ENCODE measurements around the gene LYL1. TPM values are rescaled to one million over a fixed set of nuclear protein-coding genes. Genes with fewer than 3 reads are reported as not detected.
A peak's percentile ranks its signal among the peaks of the same experiment; 100 is the strongest.

LYL1 gene
- total RNA-seq, 1 donor from 2014 or later, result 9.4 TPM

- DNase-seq (ENCODE audit: low spot score), result no peak
- intact Hi-C loops (cut with DNase I), result no loop called here
These were observed 5.0 kb downstream of the LYL1 start for GRCh38 chr19:13097463-13098258.

- no peak for DNase-seq (ENCODE audit: low spot score)
- intact Hi-C loops (cut with DNase I), result no loop called here
These were observed 5.6 kb downstream of the LYL1 start for GRCh38 chr19:13097033-13097462.

GRCh38 chr19:13095934-13096927 is 6.4 kb downstream of the LYL1 start:
- intact Hi-C loops (cut with DNase I), result no loop called here

GRCh38 chr19:13095393-13095784 is 7.3 kb downstream of the LYL1 start:
- DNase-seq (ENCODE audit: low spot score), result no peak

More at GRCh38 chr19:13095934-13096927, 6.4 kb downstream of the LYL1 start:
- no peak for DNase-seq (ENCODE audit: low spot score)

GRCh38 chr19:13094771-13095392 is 7.8 kb downstream of the LYL1 start:
- intact Hi-C loops (cut with DNase I), result loop anchor here (1.0 kb wide), 1 partner anchor 117 kb away; no protein-coding TSS in a partner anchor
- no peak for DNase-seq (ENCODE audit: low spot score)

More at GRCh38 chr19:13095393-13095784, 7.3 kb downstream of the LYL1 start:
- intact Hi-C loops (cut with DNase I), result no loop called here

- intact Hi-C loops (cut with DNase I), result loop anchor here (1.0 kb wide), 1 partner anchor 116 kb away; no protein-coding TSS in a partner anchor
These were observed 8.6 kb downstream of the LYL1 start for GRCh38 chr19:13094106-13094504.

GRCh38 chr19:13093407-13094105 is 9.1 kb downstream of the LYL1 start:
- intact Hi-C loops (cut with DNase I), result loop anchor here (1.0 to 2.0 kb wide), 2 partner anchors 109 to 115 kb away; no protein-coding TSS in a partner anchor
- DNase-seq (ENCODE audit: low spot score), result peak; percentile 94

More at GRCh38 chr19:13094106-13094504, 8.6 kb downstream of the LYL1 start:
- no peak for DNase-seq (ENCODE audit: low spot score)

GRCh38 chr19:13092606-13093235 is 9.9 kb downstream of the LYL1 start:
- intact Hi-C loops (cut with DNase I), result loop anchor here (2.0 kb wide), 1 partner anchor 108 kb away; no protein-coding TSS in a partner anchor
- no peak for DNase-seq (ENCODE audit: low spot score)

- intact Hi-C loops (cut with DNase I), result loop anchor here (2.0 kb wide), 1 partner anchor 107 kb away; no protein-coding TSS in a partner anchor
- no peak for DNase-seq (ENCODE audit: low spot score)
These were observed 10.5 kb downstream of the LYL1 start for GRCh38 chr19:13092158-13092543.

- intact Hi-C loops (cut with DNase I), result loop anchor here (2.0 kb wide), 2 partner anchors 29 to 107 kb away; no protein-coding TSS in a partner anchor
- no peak for DNase-seq (ENCODE audit: low spot score)
These were observed 11.1 kb downstream of the LYL1 start for GRCh38 chr19:13091400-13092157.

- DNase-seq (ENCODE audit: low spot score), result no peak
- intact Hi-C loops (cut with DNase I), result loop anchor here (2.0 kb wide), 1 partner anchor 28 kb away; no protein-coding TSS in a partner anchor
These were observed 12.0 kb downstream of the LYL1 start for GRCh38 chr19:13090511-13091231.

- intact Hi-C loops (cut with DNase I), result loop anchor here (2.0 kb wide), 1 partner anchor 27 kb away; no protein-coding TSS in a partner anchor
- DNase-seq (ENCODE audit: low spot score), result no peak
These were observed 12.7 kb downstream of the LYL1 start for GRCh38 chr19:13089857-13090507.

GRCh38 chr19:13089139-13089856 is 13.4 kb downstream of the LYL1 start:
- intact Hi-C loops (cut with DNase I), result no loop called here
- DNase-seq (ENCODE audit: low spot score), result no peak

- intact Hi-C loops (cut with DNase I), result no loop called here
- no peak for DNase-seq (ENCODE audit: low spot score)
These were observed 14.7 kb downstream of the LYL1 start for GRCh38 chr19:13087795-13088537.

GRCh38 chr19:13087295-13087694 is 15.4 kb downstream of the LYL1 start:
- no peak for DNase-seq (ENCODE audit: low spot score)
- intact Hi-C loops (cut with DNase I), result no loop called here

Measured in cardiac septum (tissue), 1 donor.